Measurements from ENCODE around the gene ZDHHC1. TPM values are rescaled to one million over a fixed set of nuclear protein-coding genes. Genes with fewer than 3 reads are reported as not detected.

The ZDHHC1 gene
- total and polyA plus RNA-seq, 2 of the 13 experiments (the other 11 are each of a cell fraction or from before 2014, with no cell fraction given) = 0.51 to 1.1 TPM

GRCh38 chr16:67430977-67431774 lies 14.9 kb upstream of the ZDHHC1 start, which contains the start of gene HSD11B2 (continued):
- TF ChIP-seq KIAA2018 (CRISPR knock-in tag; IDR thresholded peaks at IDR 0.05; ENCODE audit: borderline replicate concordance) (no peak), BRD4 (CRISPR knock-in tag; IDR thresholded peaks at IDR 0.05) (no peak; the same call in 1 of the 2 replicates), ZNF24 (IDR thresholded peaks at IDR 0.05) (no peak), ZNF33A (CRISPR knock-in tag; IDR thresholded peaks at IDR 0.05; ENCODE audit: borderline replicate concordance) (no peak), ZBTB4 (CRISPR knock-in tag; IDR thresholded peaks at IDR 0.05; ENCODE audit: borderline replicate concordance) (no peak), AGO2 (optimal IDR thresholded peaks at IDR 0.05; ENCODE audit: low read depth, low read length) (peak; percentile 76), ZNF20 (CRISPR knock-in tag; IDR thresholded peaks at IDR 0.05) (no peak), ZNF691 (CRISPR knock-in tag; IDR thresholded peaks at IDR 0.05; ENCODE audit: borderline replicate concordance, low read depth) (no peak), PPARG (CRISPR knock-in tag; conservative IDR thresholded peaks at IDR 0.05) (no peak), TEAD3 (CRISPR knock-in tag; optimal IDR thresholded peaks at IDR 0.05; ENCODE audit: borderline replicate concordance) (no peak), FOXP4 (CRISPR knock-in tag; IDR thresholded peaks at IDR 0.05) (no peak), ZNF451 (CRISPR knock-in tag; IDR thresholded peaks at IDR 0.05) (no peak)

Measured in HepG2 (cell line).